IMR-90 (cell line): Measurements from ENCODE around the gene CYP24A1. TPM values are rescaled to one million over a fixed set of nuclear protein-coding genes. Genes with fewer than 3 reads are reported as not detected.

Source experiments
- ATAC-seq: fragments of 200-7000 bp; cut with Tn5 transposase; 2 replicates; pipeline ENCODE4 v1.9.1; 2020; ENCODE audit warnings: low read depth, mild to moderate bottlenecking, moderate library complexity
- BruUV-seq: library from RNA; stranded (reverse); fragments of 400-500 nt; replicated peaks from 2 replicates; lab custom pipeline; 2021; lab: Mats Ljungman, UMichigan
- CTCF ChIA-PET: fragments of 300-600 bp; formaldehyde crosslinking; extraction: SDS; loops from one replicate; lab custom pipeline; 2021; ENCODE audit warnings: antibody characterized with exemption; lab: Yijun Ruan, JAX
- POLR2A ChIA-PET: fragments of 300-600 bp; sonication (Branson Sonifier 250); formaldehyde crosslinking; loops from one replicate; lab custom pipeline; 2022; ENCODE audit warnings: antibody characterized with exemption; ENCODE audit not compliant: unreplicated experiment; lab: Charles Lee
- DNase-seq: peaks from one replicate; pipeline ENCODE4 v3.0.0; 2013
- H2AFZ ChIP-seq: replicated peaks from 2 replicates; pipeline ENCODE3; 2013; ENCODE audit warnings: low read length, mild to moderate bottlenecking; ENCODE audit not compliant: poor library complexity
- H2AK5ac ChIP-seq: 2 replicates; pipeline ENCODE4 v1.6.1; 2013; ENCODE audit warnings: low read depth, low read length, inconsistent platforms
- H2AK9ac ChIP-seq: replicated peaks from 2 replicates; pipeline ENCODE3; 2013; ENCODE audit warnings: mild to moderate bottlenecking, low read depth, low read length, moderate library complexity; ENCODE audit not compliant: poor library complexity
- H2BK120ac ChIP-seq: 2 replicates; pipeline ENCODE4 v1.6.1; 2013; ENCODE audit warnings: low read depth, low read length, inconsistent platforms
- H2BK15ac ChIP-seq: 3 replicates; pipeline ENCODE4 v1.6.1; 2013; ENCODE audit warnings: low read depth, low read length, inconsistent platforms
- H2BK20ac ChIP-seq: 2 replicates; pipeline ENCODE4 v1.6.1; 2013; ENCODE audit warnings: low read depth, mild to moderate bottlenecking, inconsistent platforms, low read length, moderate library complexity
- H2BK5ac ChIP-seq: 2 replicates; pipeline ENCODE4 v1.6.1; 2013; ENCODE audit warnings: mild to moderate bottlenecking, low read depth, low read length, inconsistent platforms; ENCODE audit not compliant: poor library complexity, severe bottlenecking
- H3K14ac ChIP-seq: replicated peaks from 2 replicates; pipeline ENCODE4 v1.6.1; 2013; ENCODE audit warnings: low read depth, low read length, inconsistent platforms
- H3K18ac ChIP-seq: 2 replicates; pipeline ENCODE4 v1.6.1; 2013; ENCODE audit warnings: low read depth, low read length, control low read depth
- H3K23ac ChIP-seq: 2 replicates; pipeline ENCODE4 v1.6.1; 2013; ENCODE audit warnings: low read depth, low read length, inconsistent platforms
- H3K27ac ChIP-seq: 2 replicates; pipeline ENCODE4 v1.5.1; 2013; ENCODE audit warnings: mild to moderate bottlenecking, control low read depth, low read length; ENCODE audit not compliant: insufficient read depth
- H3K27me3 ChIP-seq: 2 replicates; pipeline ENCODE4 v1.6.1; 2013; ENCODE audit warnings: low read length; ENCODE audit not compliant: control insufficient read depth, insufficient read depth
- H3K36me3 ChIP-seq: 2 replicates; pipeline ENCODE4 v1.6.1; 2013; ENCODE audit warnings: low read length, mixed read lengths; ENCODE audit not compliant: control insufficient read depth, insufficient read depth
- H3K4ac ChIP-seq: 2 replicates; pipeline ENCODE4 v1.6.1; 2013; ENCODE audit warnings: low read depth, low read length, inconsistent platforms
- H3K4me1 ChIP-seq: 2 replicates; pipeline ENCODE4 v1.6.1; 2013; ENCODE audit warnings: low read length, mixed read lengths; ENCODE audit not compliant: control insufficient read depth, insufficient read depth
- H3K4me2 ChIP-seq: 2 replicates; pipeline ENCODE4 v1.6.1; 2013; ENCODE audit warnings: low read depth, mild to moderate bottlenecking, control low read depth, low read length, moderate library complexity
- H3K4me3 ChIP-seq: 2 replicates; pipeline ENCODE4 v1.5.1; 2013; ENCODE audit warnings: low read depth, mild to moderate bottlenecking, control low read depth, low read length, moderate library complexity; ENCODE audit not compliant: insufficient read depth
- H3K56ac ChIP-seq: 2 replicates; pipeline ENCODE4 v1.6.1; 2013; ENCODE audit warnings: low read length, inconsistent platforms; ENCODE audit not compliant: insufficient read depth; ENCODE audit errors: extremely low read depth
- H3K79me1 ChIP-seq, 2 experiments: 2 replicates each; pipeline ENCODE4 v1.6.1; 2013; ENCODE audit warnings: low read length in 2 of 2, inconsistent platforms in 1 of 2, low read depth in 1 of 2
- H3K9ac ChIP-seq: 2 replicates; pipeline ENCODE4 v1.6.1; 2013; ENCODE audit warnings: low read depth, low read length, control low read depth
- H3K9me1 ChIP-seq: 2 replicates; pipeline ENCODE4 v1.6.1; 2013; ENCODE audit warnings: low read length, inconsistent platforms; ENCODE audit not compliant: insufficient read depth
- H3K9me3 ChIP-seq: 2 replicates; pipeline ENCODE4 v1.6.1; 2013; ENCODE audit warnings: low read length; ENCODE audit not compliant: control insufficient read depth, insufficient read depth
- H4K20me1 ChIP-seq: 2 replicates; pipeline ENCODE4 v1.6.1; 2013; ENCODE audit warnings: low read length, inconsistent platforms; ENCODE audit not compliant: insufficient read depth
- H4K5ac ChIP-seq: 2 replicates; pipeline ENCODE4 v1.6.1; 2013; ENCODE audit warnings: mild to moderate bottlenecking, low read depth, low read length, control low read depth
- H4K8ac ChIP-seq, 2 experiments: 2 replicates each; pipeline ENCODE4 v1.6.1; 2013; ENCODE audit warnings: low read depth in 2 of 2, low read length in 2 of 2, control low read depth in 1 of 2, inconsistent platforms in 1 of 2
- H4K91ac ChIP-seq: 2 replicates; pipeline ENCODE4 v1.6.1; 2013; ENCODE audit warnings: low read depth, low read length, inconsistent platforms; ENCODE audit not compliant: insufficient read depth
- CEBPB ChIP-seq: IDR thresholded peaks from 2 replicates; pipeline ENCODE4 v1.6.1; 2012; ENCODE audit warnings: low read depth, low read length, improper control_type of control experiment
- CHD1 ChIP-seq: IDR thresholded peaks from 2 replicates; pipeline ENCODE4 v1.6.1; 2012; ENCODE audit warnings: low read depth, low read length, improper control_type of control experiment
- CTCF ChIP-seq: conservative IDR thresholded peaks from 2 replicates; pipeline ENCODE4 v1.5.1; 2012; ENCODE audit warnings: mild to moderate bottlenecking, low read depth, low read length, improper control_type of control experiment
- ELK1 ChIP-seq: fragments of 150-350 bp; IDR thresholded peaks from 2 replicates; pipeline ENCODE4 v1.6.1; 2016; ENCODE audit warnings: low read depth, mild to moderate bottlenecking, low read length, moderate library complexity, borderline replicate concordance
- FOS ChIP-seq: fragments of 150-350 bp; IDR thresholded peaks from 2 replicates; pipeline ENCODE4 v1.6.1; 2016; ENCODE audit warnings: low read depth, low read length
- MAFK ChIP-seq: IDR thresholded peaks from 2 replicates; pipeline ENCODE4 v1.6.1; 2012; ENCODE audit warnings: low read depth, low read length, improper control_type of control experiment
- MAZ ChIP-seq: IDR thresholded peaks from 2 replicates; pipeline ENCODE4 v1.6.1; 2012; ENCODE audit warnings: low read depth, mild to moderate bottlenecking, low read length, improper control_type of control experiment, moderate library complexity, borderline replicate concordance
- MXI1 ChIP-seq: IDR thresholded peaks from 2 replicates; pipeline ENCODE4 v1.6.1; 2012; ENCODE audit warnings: low read depth, mild to moderate bottlenecking, low read length, moderate library complexity, borderline replicate concordance
- NFE2L2 ChIP-seq: fragments of 150-350 bp; IDR thresholded peaks from 2 replicates; pipeline ENCODE4 v1.6.1; 2016; ENCODE audit warnings: low read depth, mild to moderate bottlenecking, low read length
- POLR2A ChIP-seq: IDR thresholded peaks from 2 replicates; pipeline ENCODE4 v1.6.1; 2012; ENCODE audit warnings: mild to moderate bottlenecking, low read depth, low read length
- RAD21 ChIP-seq: IDR thresholded peaks from 2 replicates; pipeline ENCODE4 v1.6.1; 2012; ENCODE audit warnings: low read length, improper control_type of control experiment
- RCOR1 ChIP-seq: IDR thresholded peaks from 2 replicates; pipeline ENCODE4 v1.6.1; 2012; ENCODE audit warnings: mild to moderate bottlenecking, low read length, improper control_type of control experiment; ENCODE audit not compliant: insufficient replicate concordance
- RFX5 ChIP-seq: IDR thresholded peaks from 2 replicates; pipeline ENCODE4 v1.8.0; 2012; ENCODE audit warnings: low read depth, mild to moderate bottlenecking, low read length, moderate library complexity
- SMC3 ChIP-seq: fragments of 150-350 bp; IDR thresholded peaks from 2 replicates; pipeline ENCODE4 v1.6.1; 2016; ENCODE audit warnings: low read depth, mild to moderate bottlenecking, antibody characterized with exemption, low read length, moderate library complexity
- USF2 ChIP-seq: fragments of 150-350 bp; IDR thresholded peaks from 2 replicates; pipeline ENCODE4 v1.6.1; 2017; ENCODE audit warnings: mild to moderate bottlenecking, antibody characterized with exemption, low read length, low read depth
- WGBS, 2 experiments: methylation state at CpG; one replicate each; pipeline versions ENCODE4 v1.1.5 to v1.1.7; 2013; ENCODE audit warnings: missing lambda C conversion rate in 2 of 2; ENCODE audit not compliant: insufficient read length in 1 of 2; ENCODE audit errors: extremely low coverage in 2 of 2; 5-methylcytosine and 5-hydroxymethylcytosine counted together
- dilution Hi-C: fragments of 300-500 bp; cut with HindIII; formaldehyde crosslinking; loops from one replicate; pipeline ENCODE4 v1.14.3; 2018; ENCODE audit warnings: low sequenced_read_pairs; ENCODE audit not compliant: unreplicated experiment
- in situ Hi-C: fragments of 300-500 bp; cut with MboI; formaldehyde crosslinking; loops from 3 replicates; pipeline ENCODE4 v1.14.3; 2019; ENCODE audit warnings: low sequenced_read_pairs, inconsistent platforms, mixed read lengths
- intact Hi-C: fragments of 100-400 bp; cut with micrococcal nuclease; formaldehyde crosslinking; loops from 2 replicates; pipeline ENCODE4 v1.10.0; 2022
- polyA plus RNA-seq, 3 experiments: library from polyadenylated mRNA; depleted of rRNA; stranded (reverse); fragments of >200 nt; gene quantifications; 2 replicates each; pipeline ENCODE4 v1.2.3, GENCODE V29; 2012; ENCODE audit warnings: low replicate concordance in 1 of 3
- total RNA-seq: library from RNA; depleted of rRNA; stranded (reverse); fragments of >200 nt; gene quantifications from 2 replicates; pipeline ENCODE4 v1.2.3, GENCODE V29; 2012

The CYP24A1 gene
- total and polyA plus RNA-seq, 2 of the 4 experiments (the other 2 are of a cell fraction) = not detected

GRCh38 chr20:54139188-54139587 is 34.6 kb downstream of the CYP24A1 start:
- no peak for ATAC-seq
- CTCF ChIA-PET = no interaction called here
- Histone ChIP-seq H3K27me3 (no peaks in the 10 kb centered on the region), H3K4ac (0 out of 2 replicates have a peak overlapping the region, but pooled peaks have one; percentile 48), H3K27ac (no peak overlapping the region), H3K23ac (no peak overlapping the region), H3K4me2 (no peak overlapping the region), H3K56ac (no peak overlapping the region), H3K4me3 (no peak overlapping the region), H2BK5ac (no peak overlapping the region), H3K4me1 (peaks cover 2% of the 10 kb centered on the region; the same call in 1 of the 2 replicates), H3K9me1 (peaks cover 4% of the 10 kb centered on the region; the same call in 1 of the 2 replicates), H4K20me1 (no peaks in the 10 kb centered on the region), H2AFZ (no peak overlapping the region), H4K5ac (no peak overlapping the region), H3K79me1 (no peaks in the 10 kb centered on the region), H3K18ac (no peak overlapping the region), H3K36me3 (no peaks in the 10 kb centered on the region), H2BK20ac (peak overlapping the region; percentile 80), H2BK15ac (peak overlapping the region; percentile 66; the same call in 2 of the 3 replicates), H2BK120ac (peak overlapping the region; percentile 61), H3K14ac (0 out of 2 replicates have a peak overlapping the region, but pooled peaks have one; percentile 14), H2AK5ac (peak overlapping the region; percentile 86), H4K91ac (no peak overlapping the region), H2AK9ac (no peak overlapping the region), H3K9ac (no peak overlapping the region), H3K9me3 (peaks cover 3% of the 10 kb centered on the region), H4K8ac (no peak overlapping the region)
- WGBS, 2 experiments = no CpG with 5 or more reads among the region's 7 CpGs
- no TSS peak for BruUV-seq
- dilution Hi-C loops = no loop called here
- no peak for TF ChIP-seq RFX5
- TF ChIP-seq RCOR1 = no peak
- TF ChIP-seq FOS = no peak
- TF ChIP-seq CTCF = no peak
- TF ChIP-seq MAFK = no peak
- no peak for TF ChIP-seq POLR2A
- TF ChIP-seq RAD21 = no peak
- no peak for TF ChIP-seq CEBPB
- TF ChIP-seq CHD1 = no peak
- no peak for TF ChIP-seq MAZ
- TF ChIP-seq MXI1 = no peak
- TF ChIP-seq USF2 = no peak
- no peak for TF ChIP-seq ELK1
- no peak for TF ChIP-seq SMC3
- no peak for TF ChIP-seq NFE2L2
- POLR2A ChIA-PET = no interaction called here
- DNase-seq = no peak
- intact Hi-C loops = loop anchor here (10.0 kb wide), 1 partner anchor 206 kb away; no protein-coding TSS in a partner anchor
- in situ Hi-C loops = no loop called here
